GM12878 (cell line): Measurements from ENCODE around the gene STX10. TPM values are rescaled to one million over a fixed set of nuclear protein-coding genes. Genes with fewer than 3 reads are reported as not detected.
A peak's percentile ranks its signal among the peaks of the same experiment; 100 is the strongest.

Experiments
- ATAC-seq: fragments of 200-7000 bp; cut with Tn5 transposase; 3 replicates; pipeline ENCODE4 v1.9.1; 2020; ENCODE audit warnings: mild to moderate bottlenecking, moderate library complexity
- BruUV-seq: library from RNA; stranded (reverse); fragments of 400-500 nt; replicated peaks from 2 replicates; lab custom pipeline; 2021; lab: Mats Ljungman, UMichigan
- CTCF ChIA-PET: fragments of 300-600 bp; sonication (Branson Sonifier 250); formaldehyde crosslinking; extraction: SDS; loops from one replicate; lab custom pipeline; 2021; ENCODE audit warnings: inconsistent platforms; lab: Yijun Ruan, JAX
- POLR2A ChIA-PET: fragments of 350-600 bp; formaldehyde crosslinking; extraction: SDS; loops from one replicate; lab custom pipeline; 2021; ENCODE audit warnings: inconsistent platforms; lab: Charles Lee
- RAD21 ChIA-PET: fragments of 300-600 bp; sonication (Branson Sonifier 250); formaldehyde crosslinking; loops from one replicate; lab custom pipeline; 2023; ENCODE audit warnings: antibody characterized with exemption; ENCODE audit not compliant: unreplicated experiment; lab: Charles Lee
- SMC1A ChIA-PET: fragments of 300-600 bp; sonication (Branson Sonifier 250); formaldehyde crosslinking; loops from one replicate; lab custom pipeline; 2023; ENCODE audit not compliant: unreplicated experiment, uncharacterized antibody; lab: Charles Lee
- DNase-seq: peaks from one replicate; pipeline ENCODE4 v3.0.0-alpha.2; 2011; ENCODE audit warnings: low read depth, low spot score
- FAIRE-seq: peaks from 3 replicates; lab custom pipeline; 2011; peaks lifted over from hg19 to GRCh38; lab: Jason Lieb, UNC
- H2AFZ ChIP-seq: 2 replicates; pipeline ENCODE4 v1.6.0; 2011; ENCODE audit warnings: low read depth, low read length, control low read depth; ENCODE audit not compliant: control insufficient read depth
- H3K27ac ChIP-seq: 2 replicates; pipeline ENCODE4 v1.5.1; 2011; ENCODE audit warnings: control low read depth; ENCODE audit not compliant: control insufficient read depth, insufficient read depth
- H3K27me3 ChIP-seq, 2 experiments: replicated peaks in 1 of 2; 2 replicates each; pipeline versions ENCODE4 v1.6.0 to v1.6.1; 2011; ENCODE audit warnings: low read length in 1 of 2; ENCODE audit not compliant: control insufficient read depth in 2 of 2, insufficient read depth in 2 of 2
- H3K36me3 ChIP-seq, 2 experiments: 2 replicates each; pipeline ENCODE4 v1.5.1; 2011; ENCODE audit warnings: low read length in 1 of 2; ENCODE audit not compliant: control insufficient read depth in 2 of 2, insufficient read depth in 2 of 2
- H3K4me1 ChIP-seq: 2 replicates; pipeline ENCODE4 v1.6.1; 2011; ENCODE audit warnings: mild to moderate bottlenecking, low read length, moderate library complexity, mixed read lengths; ENCODE audit not compliant: control insufficient read depth, insufficient read depth
- H3K4me2 ChIP-seq: 2 replicates; pipeline ENCODE4 v1.6.0; 2011; ENCODE audit warnings: control low read depth; ENCODE audit not compliant: control insufficient read depth, insufficient read depth
- H3K4me3 ChIP-seq: fragments of 200-600 bp; sonication (generic); 2 replicates; pipeline ENCODE4 v1.5.1; 2016
- H3K79me2 ChIP-seq: 2 replicates; pipeline ENCODE4 v1.6.0; 2011; ENCODE audit warnings: low read length; ENCODE audit not compliant: control insufficient read depth, insufficient read depth
- H3K9ac ChIP-seq: 2 replicates; pipeline ENCODE4 v1.8.0; 2011; ENCODE audit warnings: low read length, control low read depth, mixed read lengths; ENCODE audit not compliant: control insufficient read depth, insufficient read depth
- H3K9me3 ChIP-seq: replicated peaks from 3 replicates; pipeline ENCODE4 v1.5.1; 2011; ENCODE audit warnings: mild to moderate bottlenecking, low read length; ENCODE audit not compliant: control insufficient read depth, insufficient read depth
- H4K20me1 ChIP-seq: 2 replicates; pipeline ENCODE4 v1.6.0; 2011; ENCODE audit not compliant: control insufficient read depth, insufficient read depth
- BHLHE40 ChIP-seq, 2 experiments: fragments of 450-650 bp in 1 of 2; IDR thresholded peaks; 2 replicates each; pipeline ENCODE4 v1.6.1; 2011 to 2017; ENCODE audit warnings: low read depth in 2 of 2, borderline replicate concordance in 1 of 2, improper control_type of control experiment in 1 of 2, low read length in 1 of 2, mild to moderate bottlenecking in 1 of 2
- BMI1 ChIP-seq: fragments of 450-650 bp; IDR thresholded peaks from 2 replicates; pipeline ENCODE4 v1.6.1; 2016; ENCODE audit warnings: mild to moderate bottlenecking, moderate library complexity, borderline replicate concordance
- BRCA1 ChIP-seq: IDR thresholded peaks from 2 replicates; pipeline ENCODE4 v1.6.1; 2011; ENCODE audit warnings: low read depth, low read length, improper control_type of control experiment
- CBX3 ChIP-seq: fragments of 200-600 bp; sonication (generic); IDR thresholded peaks from 2 replicates; pipeline ENCODE4 v1.6.1; 2016; ENCODE audit warnings: low read depth, borderline replicate concordance
- CREM ChIP-seq: IDR thresholded peaks from 2 replicates; pipeline ENCODE4 v1.6.1; 2014; ENCODE audit warnings: antibody characterized with exemption, low read depth
- HCFC1 ChIP-seq: fragments of 150-350 bp; IDR thresholded peaks from 2 replicates; pipeline ENCODE4 v1.6.1; 2014; ENCODE audit warnings: low read length
- IKZF1 ChIP-seq: fragments of 450-650 bp; conservative IDR thresholded peaks from 2 replicates; pipeline ENCODE4 v1.6.1; 2017; ENCODE audit warnings: antibody characterized with exemption, mild to moderate bottlenecking
- KDM1A ChIP-seq: fragments of 200-600 bp; sonication (generic); IDR thresholded peaks from 2 replicates; pipeline ENCODE4 v1.6.1; 2016; ENCODE audit warnings: borderline replicate concordance
- MEF2A ChIP-seq: IDR thresholded peaks from 2 replicates; pipeline ENCODE4 v1.6.1; 2011; ENCODE audit warnings: low read depth, mild to moderate bottlenecking, low read length, moderate library complexity; ENCODE audit not compliant: insufficient read depth
- MEF2B ChIP-seq: fragments of 450-650 bp; IDR thresholded peaks from 2 replicates; pipeline ENCODE4 v1.6.1; 2018; ENCODE audit warnings: mild to moderate bottlenecking, moderate library complexity; ENCODE audit not compliant: partially characterized antibody, poor library complexity, severe bottlenecking
- POLR2AphosphoS5 ChIP-seq: IDR thresholded peaks from 2 replicates; pipeline ENCODE4 v1.6.1; 2011; ENCODE audit warnings: mild to moderate bottlenecking, low read length, inconsistent platforms
- POU2F2 ChIP-seq: IDR thresholded peaks from 3 replicates; pipeline ENCODE4 v1.6.1; 2011; ENCODE audit warnings: low read depth, mild to moderate bottlenecking, low read length, borderline replicate concordance
- RUNX3 ChIP-seq: IDR thresholded peaks from 2 replicates; pipeline ENCODE4 v1.6.1; 2012; ENCODE audit warnings: low read length, inconsistent platforms
- STAT1 ChIP-seq: fragments of 450-650 bp; conservative IDR thresholded peaks from 2 replicates; pipeline ENCODE4 v1.6.1; 2014; ENCODE audit warnings: antibody characterized with exemption, mild to moderate bottlenecking
- TAF1 ChIP-seq: IDR thresholded peaks from 2 replicates; pipeline ENCODE4 v1.6.1; 2011; ENCODE audit warnings: mild to moderate bottlenecking, low read depth, low read length, borderline replicate concordance
- ZNF24 ChIP-seq: fragments of 450-650 bp; IDR thresholded peaks from 2 replicates; pipeline ENCODE4 v1.6.1; 2017; ENCODE audit warnings: antibody characterized with exemption, mild to moderate bottlenecking
- WGBS: methylation state at CpG from one replicate; pipeline ENCODE4 v1.1.6; 2016; ENCODE audit warnings: low lambda C conversion rate; ENCODE audit not compliant: insufficient replicate concordance, insufficient coverage; ENCODE audit errors: missing lambda C conversion rate; 5-methylcytosine and 5-hydroxymethylcytosine counted together
- in situ Hi-C: fragments of 300-500 bp; cut with MboI; formaldehyde crosslinking; loops from 9 replicates; pipeline ENCODE4 v1.14.3; 2018; ENCODE audit warnings: mixed read lengths
- intact Hi-C: fragments of 100-400 bp; cut with micrococcal nuclease; formaldehyde crosslinking; loops from one replicate; pipeline ENCODE4 v1.14.2; 2022; ENCODE audit not compliant: unreplicated experiment
- polyA plus RNA-seq, 11 experiments: library from polyadenylated mRNA; depleted of rRNA in 4 of 11; unstranded in 6 of 11; stranded (reverse) in 5 of 11; fragments of >200 nt; fragmentation: Nextera tagmentation in 4 of 11; fragmentation: Illumina TruSeq in 1 of 11; extraction: Ambion mirVana in 4 of 11; extraction: Trizol in 1 of 11; gene quantifications; 1 replicate in 1 of 11; 2 replicates in 10 of 11; pipeline versions ENCODE4 v1.2.1 to v1.2.3, GENCODE V29; 2011 to 2016; ENCODE audit warnings: inconsistent platforms in 2 of 11, missing spikeins in 2 of 11, low read depth in 1 of 11
- total RNA-seq, 4 experiments: library from RNA; depleted of rRNA in 3 of 4; stranded (reverse); fragments of >200 nt in 3 of 4; fragmentation: Illumina TruSeq in 1 of 4; extraction: Trizol in 1 of 4; gene quantifications; 2 replicates each; pipeline versions ENCODE4 v1.2.1 to v1.2.3, GENCODE V29; 2013 to 2021
- TF ChIP-seq, protein P1 (sequence below): fragments of 450-650 bp; formaldehyde crosslinking; IDR thresholded peaks from 2 replicates; pipeline ENCODE4 v1.4.0; 2022; ENCODE audit warnings: mild to moderate bottlenecking, moderate library complexity
- TF ChIP-seq, protein P2 (sequence below): fragments of 150-350 bp; IDR thresholded peaks from 2 replicates; pipeline ENCODE4 v1.6.1; 2016; ENCODE audit warnings: low read depth, low read length

The STX10 gene
- total and polyA plus RNA-seq, 10 of the 15 experiments (the other 5 are each of a cell fraction or from before 2014, with no cell fraction given), result 0.56 to 76.1 (median 47.6) TPM

DNA sequence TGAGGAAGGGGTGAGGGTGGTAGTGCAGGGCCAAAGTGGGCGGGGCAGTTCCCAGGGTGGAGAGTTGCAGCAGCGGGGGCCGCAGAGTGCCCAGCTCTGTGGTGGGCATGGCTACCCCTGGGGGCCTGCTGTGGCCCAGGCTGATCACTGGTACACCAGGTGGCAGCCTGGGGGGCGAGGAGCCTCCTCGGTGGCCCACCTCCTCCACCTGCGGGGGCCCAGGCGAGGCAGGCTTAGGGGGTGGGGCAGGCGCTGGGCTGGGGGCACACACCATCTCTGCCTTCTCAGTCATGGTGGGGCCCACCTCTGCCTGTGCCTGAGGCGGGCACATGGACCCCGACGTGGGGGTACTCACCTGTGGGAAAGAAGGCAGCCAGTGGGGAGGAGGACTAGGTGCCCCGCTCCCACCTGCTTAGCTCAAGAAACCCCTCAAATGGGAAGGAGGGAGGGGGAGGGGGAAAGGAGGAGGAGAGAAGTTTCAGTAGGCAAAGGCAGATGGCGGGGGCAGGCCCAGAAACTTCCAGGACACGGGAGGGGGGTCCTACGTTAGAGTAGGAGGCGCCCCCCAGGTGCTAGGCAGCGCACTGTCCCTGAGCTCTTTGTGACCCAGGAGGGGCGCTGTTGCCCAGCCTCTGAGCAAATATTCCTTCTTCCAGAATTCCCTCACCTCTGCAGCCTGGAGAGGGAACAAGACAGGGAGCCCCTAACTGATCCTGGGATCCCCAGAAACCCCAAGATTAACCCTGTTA lies 49.2 kb downstream of the STX10 start:
- in situ Hi-C loops, result no loop called here
- 55% methylated on average over 17 of the region's 18 CpGs for WGBS
- TF ChIP-seq ZNF24 (no peak), HCFC1 (no peak), BHLHE40 (IDR thresholded peaks at IDR 0.05; ENCODE audit: borderline replicate concordance in 1 of 2, low read depth in 2 of 2, low read length in 1 of 2) (no peak), KDM1A (no peak), STAT1 (no peak), TAF1 (no peak), IKZF1 (0 out of 2 replicates have a peak, but pooled peaks have one; percentile 33), MEF2B (no peak), CBX3 (no peak), CREM (no peak), BRCA1 (no peak), MEF2A (no peak), RUNX3 (no peak), POU2F2 (no peak), POLR2AphosphoS5 (no peak), BMI1 (no peak)
- TF ChIP-seq, protein P1, sequence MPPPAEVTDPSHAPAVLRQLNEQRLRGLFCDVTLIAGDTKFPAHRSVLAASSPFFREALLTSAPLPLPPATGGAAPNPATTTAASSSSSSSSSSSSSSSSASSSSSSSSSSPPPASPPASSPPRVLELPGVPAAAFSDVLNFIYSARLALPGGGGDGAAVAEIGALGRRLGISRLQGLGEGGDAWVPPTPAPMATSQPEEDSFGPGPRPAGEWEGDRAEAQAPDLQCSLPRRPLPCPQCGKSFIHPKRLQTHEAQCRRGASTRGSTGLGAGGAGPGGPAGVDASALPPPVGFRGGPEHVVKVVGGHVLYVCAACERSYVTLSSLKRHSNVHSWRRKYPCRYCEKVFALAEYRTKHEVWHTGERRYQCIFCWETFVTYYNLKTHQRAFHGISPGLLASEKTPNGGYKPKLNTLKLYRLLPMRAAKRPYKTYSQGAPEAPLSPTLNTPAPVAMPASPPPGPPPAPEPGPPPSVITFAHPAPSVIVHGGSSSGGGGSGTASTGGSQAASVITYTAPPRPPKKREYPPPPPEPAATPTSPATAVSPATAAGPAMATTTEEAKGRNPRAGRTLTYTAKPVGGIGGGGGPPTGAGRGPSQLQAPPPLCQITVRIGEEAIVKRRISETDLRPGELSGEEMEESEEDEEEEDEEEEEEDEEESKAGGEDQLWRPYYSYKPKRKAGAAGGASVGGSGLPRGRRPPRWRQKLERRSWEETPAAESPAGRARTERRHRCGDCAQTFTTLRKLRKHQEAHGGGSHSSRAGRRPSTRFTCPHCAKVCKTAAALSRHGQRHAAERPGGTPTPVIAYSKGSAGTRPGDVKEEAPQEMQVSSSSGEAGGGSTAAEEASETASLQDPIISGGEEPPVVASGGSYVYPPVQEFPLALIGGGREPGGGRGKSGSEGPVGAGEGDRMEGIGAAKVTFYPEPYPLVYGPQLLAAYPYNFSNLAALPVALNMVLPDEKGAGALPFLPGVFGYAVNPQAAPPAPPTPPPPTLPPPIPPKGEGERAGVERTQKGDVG, result no peak
- TF ChIP-seq, protein P2, sequence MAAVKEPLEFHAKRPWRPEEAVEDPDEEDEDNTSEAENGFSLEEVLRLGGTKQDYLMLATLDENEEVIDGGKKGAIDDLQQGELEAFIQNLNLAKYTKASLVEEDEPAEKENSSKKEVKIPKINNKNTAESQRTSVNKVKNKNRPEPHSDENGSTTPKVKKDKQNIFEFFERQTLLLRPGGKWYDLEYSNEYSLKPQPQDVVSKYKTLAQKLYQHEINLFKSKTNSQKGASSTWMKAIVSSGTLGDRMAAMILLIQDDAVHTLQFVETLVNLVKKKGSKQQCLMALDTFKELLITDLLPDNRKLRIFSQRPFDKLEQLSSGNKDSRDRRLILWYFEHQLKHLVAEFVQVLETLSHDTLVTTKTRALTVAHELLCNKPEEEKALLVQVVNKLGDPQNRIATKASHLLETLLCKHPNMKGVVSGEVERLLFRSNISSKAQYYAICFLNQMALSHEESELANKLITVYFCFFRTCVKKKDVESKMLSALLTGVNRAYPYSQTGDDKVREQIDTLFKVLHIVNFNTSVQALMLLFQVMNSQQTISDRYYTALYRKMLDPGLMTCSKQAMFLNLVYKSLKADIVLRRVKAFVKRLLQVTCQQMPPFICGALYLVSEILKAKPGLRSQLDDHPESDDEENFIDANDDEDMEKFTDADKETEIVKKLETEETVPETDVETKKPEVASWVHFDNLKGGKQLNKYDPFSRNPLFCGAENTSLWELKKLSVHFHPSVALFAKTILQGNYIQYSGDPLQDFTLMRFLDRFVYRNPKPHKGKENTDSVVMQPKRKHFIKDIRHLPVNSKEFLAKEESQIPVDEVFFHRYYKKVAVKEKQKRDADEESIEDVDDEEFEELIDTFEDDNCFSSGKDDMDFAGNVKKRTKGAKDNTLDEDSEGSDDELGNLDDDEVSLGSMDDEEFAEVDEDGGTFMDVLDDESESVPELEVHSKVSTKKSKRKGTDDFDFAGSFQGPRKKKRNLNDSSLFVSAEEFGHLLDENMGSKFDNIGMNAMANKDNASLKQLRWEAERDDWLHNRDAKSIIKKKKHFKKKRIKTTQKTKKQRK, result no peak

More for the DNA sequence above, 49.2 kb downstream of the STX10 start:
- RAD21 ChIA-PET, result no interaction called here
- intact Hi-C loops, result loop anchor here (5.0 kb wide), 2 partner anchors 51 to 161 kb away; partner anchors contain the start of genes IER2 and STX10
- no peaks in the 10 kb centered on the region; a peak in 1 of 4 replicates for H3K36me3 ChIP-seq
- SMC1A ChIA-PET, result interaction anchor here (0.7 kb wide), 1 partner anchor 16 kb away, joined by 3 read pairs; no protein-coding TSS in a partner anchor
- ATAC-seq (no peak), DNase-seq (no peak), FAIRE-seq (no peak)
- H3K9me3 ChIP-seq, result no peaks in the 10 kb centered on the region; the same call in 2 of the 3 replicates
- CTCF ChIA-PET, result interaction anchor here (0.6 to 3.0 kb wide), 13 partner anchors 12 to 225 kb away, joined by 3 to 13 read pairs (median 4); partner anchors contain the start of gene NACC1
- no peak overlapping the region for H3K9ac ChIP-seq
- peak overlapping the region; percentile 57; the same call in 1 of the 2 replicates for H3K4me3 ChIP-seq
- H3K4me1 ChIP-seq, result peaks cover 47% of the 10 kb centered on the region
- H4K20me1 ChIP-seq, result no peaks in the 10 kb centered on the region
- POLR2A ChIA-PET, result interaction anchor here (0.5 to 1.4 kb wide), 6 partner anchors 17 to 145 kb away, joined by 3 to 9 read pairs (median 4); partner anchors contain the start of gene NACC1
- peaks cover 2 to 4% of the 10 kb centered on the region in 2 experiments for H3K27me3 ChIP-seq
- no peak overlapping the region for H3K27ac ChIP-seq
- H2AFZ ChIP-seq, result no peak overlapping the region
- peaks cover 5% of the 10 kb centered on the region; the same call in 1 of the 2 replicates for H3K79me2 ChIP-seq
- no peak overlapping the region; the same call in none of the 2 replicates for H3K4me2 ChIP-seq
- no TSS peak for BruUV-seq
